Measurements from ENCODE around the gene ERI3.

Gene ERI3

DNA sequence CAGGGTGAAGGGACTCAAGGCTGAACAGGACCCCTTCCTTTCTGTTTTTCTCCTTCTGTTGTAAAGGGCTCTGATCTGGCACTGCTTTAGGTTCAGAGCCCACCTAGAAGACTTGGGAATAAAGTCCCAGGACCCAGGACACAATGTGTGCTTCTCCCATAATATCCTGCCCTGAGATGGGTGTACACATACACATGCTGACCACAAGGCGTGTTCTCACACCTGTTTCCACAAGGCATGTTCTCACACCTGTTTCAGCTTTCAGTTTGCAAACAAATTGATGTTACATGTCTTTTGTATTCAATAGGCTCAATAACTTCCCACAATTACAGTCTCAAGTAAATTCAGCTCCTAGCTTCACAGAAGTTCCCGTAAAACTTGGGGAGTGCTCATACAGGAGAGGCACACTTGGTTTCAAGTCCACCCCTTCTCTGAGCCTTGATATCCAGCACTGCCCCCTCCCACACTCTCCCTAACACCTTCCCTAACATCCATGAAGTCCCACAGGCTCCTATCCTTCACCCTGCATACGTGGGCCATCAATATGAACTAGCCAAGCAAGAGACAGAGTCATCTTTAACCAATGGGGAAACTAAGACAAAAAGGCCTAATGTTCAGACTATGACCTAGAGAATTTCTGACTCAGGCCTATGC is 41.7 kb downstream of the ERI3 start:
- no peak for DNase-seq

GRCh38 chr1:44312399-44313196 is 42.5 kb downstream of the ERI3 start:
- no peak for DNase-seq

- DNase-seq, result no peak
Measured at GRCh38 chr1:44310006-44310405, 45.1 kb downstream of the ERI3 start.

DNA sequence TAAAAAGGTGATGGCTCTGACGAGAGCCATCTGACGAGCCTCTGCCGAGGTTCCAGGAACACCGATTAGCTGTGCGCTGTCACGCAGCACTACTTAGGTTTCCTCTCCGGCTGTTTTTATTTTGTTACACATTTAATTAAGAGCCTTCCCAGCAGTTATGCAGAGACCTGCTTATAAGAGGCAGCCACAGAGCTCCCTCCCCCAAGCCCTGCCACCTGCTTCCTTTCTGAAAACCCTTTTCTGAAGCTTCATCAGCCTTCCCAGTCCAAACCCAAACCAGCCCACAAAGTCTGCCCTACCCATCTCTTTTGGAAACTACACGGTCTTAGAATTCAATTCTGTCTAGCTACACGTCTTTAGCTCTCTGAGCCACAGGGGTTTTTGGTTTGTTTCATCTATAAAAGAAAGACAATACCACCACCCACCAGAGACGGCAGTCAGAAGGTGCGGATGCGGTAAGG is 49.1 kb downstream of the ERI3 start:
- no peak for DNase-seq

GRCh38 chr1:44303532-44303931 is 51.5 kb downstream of the ERI3 start:
- DNase-seq, result no peak

DNA sequence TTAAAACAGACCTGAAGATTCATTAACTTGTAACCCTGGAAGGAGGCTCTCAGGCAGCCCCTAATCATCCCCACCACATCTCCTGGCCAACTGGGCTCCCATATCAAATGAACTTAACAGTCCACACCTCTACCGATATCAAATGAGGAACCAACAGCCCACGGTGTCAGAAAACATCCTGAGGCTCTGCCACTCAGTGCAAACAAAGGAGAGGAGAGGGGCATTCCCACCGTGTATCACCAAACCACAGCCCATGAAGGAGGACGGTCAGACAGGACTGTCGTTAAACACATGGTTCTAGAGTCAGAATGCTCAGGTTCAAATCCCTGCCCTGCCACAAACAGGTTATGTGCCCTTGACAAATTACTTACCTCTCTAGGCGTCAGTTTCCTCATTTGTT is 52.5 kb downstream of the ERI3 start:
- DNase-seq, result peak; percentile 4

GRCh38 chr1:44301442-44301841 is 53.6 kb downstream of the ERI3 start:
- peak; percentile 12 for DNase-seq

DNA sequence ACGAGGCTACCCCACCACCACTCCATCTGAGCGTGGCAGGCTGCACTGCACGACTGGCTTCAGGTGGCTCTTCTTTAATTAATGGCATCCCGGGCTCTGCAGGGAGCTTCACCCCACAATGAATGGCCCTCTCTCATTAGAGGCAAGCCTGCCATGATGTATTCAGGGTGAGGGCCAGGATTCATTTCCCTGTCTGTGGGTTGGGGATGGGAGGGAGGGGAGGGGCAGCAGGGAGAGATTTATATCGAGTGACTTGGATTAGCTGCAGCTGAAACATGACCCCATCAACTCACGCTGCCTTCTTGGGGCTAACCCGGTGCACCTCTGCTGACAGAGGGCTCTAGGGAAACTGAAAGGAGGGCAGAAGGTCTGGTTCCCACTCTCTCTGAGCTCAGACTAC is 54.2 kb downstream of the ERI3 start:
- no peak for DNase-seq

DNA sequence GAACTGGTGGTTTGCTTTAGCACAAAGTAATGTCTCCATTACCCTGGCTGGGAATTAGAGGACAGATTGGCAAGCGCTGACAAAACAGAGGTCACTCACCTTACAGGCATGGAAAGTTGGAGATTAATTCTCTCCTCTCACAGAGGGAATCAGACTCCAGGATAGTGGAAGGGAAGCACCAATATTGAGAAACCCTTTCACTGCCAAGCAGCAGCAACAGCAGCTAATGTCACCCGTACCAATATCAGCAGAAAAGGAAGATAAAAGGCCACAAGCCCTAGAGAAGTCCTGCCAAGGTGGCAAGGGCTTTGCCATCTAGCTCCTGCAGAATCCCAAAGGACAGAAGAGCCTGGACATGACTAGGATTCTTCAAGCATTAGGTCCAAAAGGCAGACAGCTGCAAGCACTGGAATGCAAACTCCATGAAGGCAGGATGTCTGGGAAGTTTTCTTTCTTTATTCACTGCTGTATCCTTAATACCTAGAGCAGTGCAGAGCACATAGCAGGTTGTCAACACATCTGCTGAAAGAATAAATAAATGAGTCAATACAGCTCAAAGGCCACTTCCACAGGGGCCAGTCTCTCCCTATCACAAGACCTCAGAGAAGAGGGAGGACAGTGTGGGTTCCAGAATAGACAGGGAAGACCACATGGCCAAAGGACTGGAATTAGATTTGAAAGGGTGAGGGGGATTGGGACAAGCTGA is 57.2 kb downstream of the ERI3 start:
- peak; percentile 10 for DNase-seq

DNA sequence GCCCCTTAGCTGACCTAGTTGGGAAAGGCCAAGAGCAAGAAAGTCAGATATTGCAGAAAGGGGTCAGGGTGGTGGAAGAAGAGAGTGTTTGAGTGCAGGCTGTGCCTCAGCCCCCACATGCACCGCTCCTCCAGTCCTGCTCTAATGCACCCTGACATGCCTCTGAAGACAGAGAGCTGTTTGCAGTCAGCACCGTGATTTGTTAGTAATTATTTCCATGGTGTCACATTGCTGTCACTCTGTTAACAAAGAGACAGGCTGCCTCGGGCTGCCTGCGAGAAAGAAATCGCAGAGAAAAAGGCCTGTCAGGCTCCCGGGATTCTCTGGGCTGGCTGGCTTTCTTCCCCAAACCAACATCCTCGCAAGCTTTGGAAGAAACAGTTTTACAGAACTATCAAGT is 58.3 kb downstream of the ERI3 start:
- DNase-seq, result peak; percentile 8

DNA sequence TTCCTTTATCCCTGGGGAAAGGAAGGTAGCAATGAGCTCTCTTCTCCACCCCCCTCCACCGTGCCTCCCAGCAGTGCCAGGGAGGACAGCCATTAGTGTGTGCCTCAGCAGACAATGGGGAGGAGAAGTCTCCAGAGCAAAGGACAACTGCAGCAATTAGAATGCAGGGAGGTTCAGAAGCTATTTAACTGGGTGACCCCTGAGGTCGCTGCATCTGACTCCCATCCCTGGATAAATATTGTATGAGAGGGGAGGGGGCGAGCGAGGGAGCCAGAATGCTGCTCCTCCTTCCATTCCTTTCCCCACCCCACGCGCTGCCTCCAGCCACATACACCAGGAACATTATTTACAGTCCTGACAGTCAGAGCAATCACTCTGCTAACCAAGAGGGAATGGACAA is 59.0 kb downstream of the ERI3 start:
- DNase-seq, result no peak

DNA sequence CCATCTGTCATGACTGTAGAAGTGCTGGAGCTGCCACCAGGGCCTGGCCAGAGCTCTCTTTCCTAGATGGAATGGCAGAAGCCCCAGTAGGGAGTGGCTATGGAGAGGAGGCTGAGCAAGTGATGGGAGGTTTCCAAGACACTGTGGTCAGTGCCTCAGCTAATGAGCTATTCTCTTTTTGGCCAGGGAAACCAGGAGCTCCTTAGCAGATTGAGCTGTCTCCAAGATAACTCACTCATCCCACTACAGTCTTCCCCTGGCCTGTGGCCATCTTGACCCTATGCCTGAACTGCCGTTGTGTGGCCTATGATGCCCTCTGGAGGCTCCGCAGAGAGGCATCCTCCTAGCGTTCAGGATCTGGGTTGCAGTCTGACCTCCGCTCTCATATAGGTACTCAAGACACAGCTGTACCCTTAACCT is 60.5 kb downstream of the ERI3 start:
- no peak for DNase-seq

- DNase-seq, result no peak
Measured at GRCh38 chr1:44293761-44294315, 61.2 kb downstream of the ERI3 start.

DNA sequence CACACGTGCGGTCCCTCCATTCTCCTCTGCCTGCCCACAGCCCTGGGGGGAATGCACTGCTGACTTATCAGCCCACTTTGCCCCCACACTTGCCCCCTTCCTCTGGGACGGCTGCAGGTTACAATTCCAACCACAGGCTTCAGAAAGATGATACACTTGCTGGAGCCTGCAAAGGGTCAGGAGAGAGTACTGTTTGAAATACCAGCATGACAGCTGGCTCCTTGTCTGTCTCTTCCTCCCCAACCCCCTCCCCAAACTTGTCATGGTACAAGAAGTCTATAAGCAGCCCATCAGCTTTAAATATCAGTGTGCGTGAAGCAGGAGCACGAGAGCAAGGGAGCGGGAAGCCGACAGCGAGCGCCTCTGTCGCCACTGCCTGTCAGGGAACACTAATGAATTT is 62.4 kb downstream of the ERI3 start:
- no peak for DNase-seq

DNA sequence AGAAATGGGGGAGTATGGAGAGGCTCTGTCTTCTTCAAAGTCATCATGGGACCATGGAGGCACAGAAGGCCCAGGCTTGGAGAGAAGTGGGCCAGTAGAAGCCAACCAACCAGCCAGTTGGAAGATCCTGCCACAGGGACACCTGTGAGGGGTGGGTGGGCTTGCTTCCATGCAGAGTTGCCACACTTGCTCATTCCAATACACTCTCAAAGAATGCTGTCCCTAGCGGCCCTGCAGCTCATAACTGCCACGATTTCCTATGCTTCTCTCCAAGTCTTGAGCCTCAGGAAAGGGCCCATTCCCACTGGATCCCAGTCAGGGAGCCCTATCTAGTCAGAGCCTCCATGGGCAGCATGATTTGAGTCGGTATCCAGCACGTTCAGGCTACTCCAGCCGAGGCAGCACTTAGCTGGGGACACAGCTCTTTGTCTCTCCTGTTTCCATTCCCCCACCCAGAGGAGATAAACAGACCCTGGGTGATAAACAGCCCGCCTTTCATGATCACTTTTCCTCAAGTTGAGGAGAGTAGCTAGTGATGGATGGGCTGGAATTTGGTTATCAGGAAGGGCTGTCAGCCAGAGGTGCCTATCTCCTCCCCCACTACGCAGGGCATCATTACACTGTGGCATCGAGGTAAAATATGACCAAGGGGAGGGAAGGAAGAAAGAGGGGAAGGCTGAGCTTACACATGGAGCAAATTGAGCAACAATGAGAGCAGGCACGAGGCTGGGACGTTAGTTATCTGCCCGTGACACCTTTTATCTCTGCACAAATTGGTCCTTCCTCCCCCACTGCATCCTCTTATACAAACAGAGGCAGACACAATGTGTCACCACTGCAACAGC is 64.6 kb downstream of the ERI3 start:
- DNase-seq, result no peak

GRCh38 chr1:44289530-44289929 is 65.5 kb downstream of the ERI3 start:
- no peak for DNase-seq

- DNase-seq, result no peak
Measured at GRCh38 chr1:44288883-44289282, 66.2 kb downstream of the ERI3 start.

DNA sequence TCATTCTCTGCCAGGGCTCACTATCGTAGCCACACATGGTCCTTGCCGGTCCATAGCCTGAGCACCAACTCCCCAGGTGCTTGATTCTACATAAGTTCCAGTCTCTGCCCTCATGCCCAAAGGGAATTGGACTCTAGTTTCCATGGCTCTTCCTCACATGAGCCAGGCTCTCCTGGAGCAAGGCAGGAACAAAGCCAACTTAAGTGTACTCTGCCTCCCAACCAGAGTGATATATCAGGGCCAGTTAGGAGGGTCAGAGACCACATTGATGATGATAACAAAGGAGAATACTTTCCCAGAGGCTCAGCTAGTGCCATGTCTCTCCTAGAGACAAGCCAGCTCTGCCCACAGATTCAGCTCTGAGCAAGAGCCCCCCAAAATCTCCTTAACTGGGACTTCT is 70.9 kb downstream of the ERI3 start:
- no peak for DNase-seq

DNA sequence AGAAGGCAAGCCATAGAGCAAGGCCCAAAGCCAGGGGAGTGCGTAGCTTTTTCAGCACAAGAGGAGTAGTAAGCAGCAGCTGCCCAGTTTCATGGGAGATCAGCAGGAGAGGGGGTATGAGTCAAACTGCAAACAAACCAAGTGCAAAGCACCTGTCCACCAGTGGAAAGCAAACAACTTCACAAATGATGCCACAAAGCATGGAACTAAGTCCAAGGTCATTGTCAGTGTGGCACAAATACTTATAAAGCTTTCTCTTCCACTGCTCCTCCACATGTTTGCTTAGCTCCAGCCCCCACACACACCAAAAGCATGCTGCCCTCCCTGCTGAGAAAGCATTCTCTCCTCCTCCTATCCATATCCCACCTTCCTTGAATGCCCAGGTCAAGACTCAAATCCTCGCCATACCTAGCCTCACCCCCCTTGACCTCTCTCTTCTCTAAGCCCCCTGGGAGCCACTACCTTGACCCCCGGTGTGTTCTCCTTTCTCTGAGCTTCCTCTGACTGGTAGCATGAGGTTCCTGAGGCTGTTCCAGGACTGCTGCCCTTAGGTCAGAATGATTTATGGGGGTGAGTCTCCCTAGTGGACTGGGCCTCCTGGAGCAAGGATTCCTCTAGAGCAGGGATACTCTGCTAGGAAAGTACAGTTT is 71.4 kb downstream of the ERI3 start:
- no peak for DNase-seq

DNA sequence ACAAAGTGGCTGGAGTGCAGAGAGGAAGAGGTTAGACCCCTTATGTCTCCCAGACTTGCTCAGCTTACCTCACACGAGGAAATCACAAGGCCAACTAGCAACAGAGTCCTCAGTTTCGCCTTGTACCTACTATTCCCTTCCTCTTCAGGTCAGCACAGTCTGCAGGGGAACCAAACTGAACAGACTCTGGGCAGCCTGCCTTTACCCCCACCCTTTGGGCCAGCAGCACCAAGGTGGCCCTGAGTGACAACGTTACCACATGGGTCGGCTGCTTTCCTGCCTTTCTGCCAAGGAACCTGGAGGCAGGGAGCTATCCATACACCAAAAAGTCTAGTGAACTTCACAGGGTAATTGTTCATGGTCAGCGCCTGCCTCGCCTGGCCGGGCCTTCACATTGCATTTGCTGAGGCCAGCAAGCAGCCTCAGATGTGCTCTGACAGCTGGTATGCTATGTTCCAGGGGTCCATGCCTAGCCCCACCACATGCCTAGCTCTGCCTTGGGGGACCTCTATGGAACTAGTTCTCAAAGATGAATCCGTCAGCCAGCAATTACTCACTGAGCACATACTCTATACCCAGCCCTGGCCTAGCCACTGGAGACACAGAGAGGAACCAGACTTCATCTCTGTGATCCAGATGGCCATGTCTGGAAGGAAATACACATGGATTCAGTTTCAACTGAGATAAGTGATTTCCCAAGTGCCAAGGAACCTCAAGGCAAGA is 72.2 kb downstream of the ERI3 start:
- no peak for DNase-seq

- DNase-seq, result no peak
Measured at GRCh38 chr1:44281962-44282703, 72.9 kb downstream of the ERI3 start.
